GM10847 (cell line): ENCODE results near the gene RBM38.

ENCODE experiments used
- POLR2A ChIP-seq: IDR thresholded peaks from 2 replicates; pipeline ENCODE4 v1.6.1; 2011; ENCODE audit not compliant: insufficient read length; ENCODE audit errors: extremely low read depth

Gene RBM38

DNA sequence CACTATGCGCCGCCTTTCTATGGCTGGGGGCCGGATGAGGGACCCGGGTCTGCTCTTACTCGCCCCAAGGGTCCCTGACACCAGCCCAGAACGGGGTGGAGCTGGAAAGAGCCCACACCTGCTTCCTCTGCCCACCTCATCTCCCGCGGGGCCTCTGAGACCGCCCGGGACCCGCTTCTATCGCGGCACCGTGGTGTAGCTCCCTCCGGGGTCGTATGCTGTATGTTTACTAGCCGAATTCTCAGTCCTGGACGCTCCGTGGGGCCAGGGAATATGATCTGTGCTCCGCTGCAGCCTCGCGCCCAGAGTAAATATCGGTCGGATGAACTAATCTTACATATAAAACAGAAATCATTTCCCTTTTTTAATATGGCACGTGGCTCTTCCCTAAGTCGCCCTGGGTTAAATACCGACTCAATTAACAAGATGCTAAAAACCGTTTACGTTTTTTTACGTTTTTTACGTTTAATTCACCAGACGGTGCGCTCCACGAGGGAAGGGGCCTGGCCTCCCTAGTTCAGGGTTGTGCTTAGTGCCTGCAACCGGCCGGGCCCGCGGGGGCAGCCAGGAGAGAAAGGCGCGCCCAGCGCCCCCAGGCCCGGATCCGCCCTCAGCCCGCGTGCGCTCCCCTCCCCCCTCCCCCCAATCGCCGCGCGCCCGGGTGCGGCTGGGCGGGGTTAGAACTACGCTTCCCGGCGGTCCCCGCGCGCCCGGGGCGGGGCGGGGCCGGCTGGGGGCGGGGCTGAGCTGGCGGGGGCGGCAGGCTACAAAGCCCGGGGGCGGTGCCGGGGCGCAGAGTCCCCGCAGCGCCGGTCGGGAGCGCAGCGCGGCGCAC is at the start of gene RBM38:
Gene RBM38, plus strand, starts transcription at position 793 of the 835 bp plus-strand sequence. CDS start 186 bp downstream, outside the sequence.
- peak; percentile 75 for TF ChIP-seq POLR2A

DNA sequence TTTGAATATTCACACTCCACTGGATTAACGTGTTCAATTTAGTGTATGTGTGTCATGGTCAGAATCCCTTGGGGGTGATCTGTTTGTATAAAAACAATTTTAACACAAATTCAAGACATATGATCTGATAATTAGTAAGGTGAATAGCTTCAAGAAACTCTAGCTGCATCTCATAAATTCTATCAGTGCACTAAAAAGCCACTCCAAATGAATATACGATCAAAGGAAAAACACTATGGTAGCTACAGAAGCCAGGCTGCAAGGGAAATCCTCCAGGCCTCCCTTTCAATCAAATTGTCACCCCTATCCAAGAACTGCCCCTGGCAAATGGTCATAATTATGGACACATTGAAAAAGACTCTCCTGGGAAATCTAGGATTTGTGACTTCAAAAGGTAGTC is 49.5 kb upstream of the RBM38 start:
- TF ChIP-seq POLR2A: no peak

GRCh38 chr20:57342829-57343228 is 48.4 kb upstream of the RBM38 start:
- TF ChIP-seq POLR2A: no peak

- TF ChIP-seq POLR2A: no peak
Observed at GRCh38 chr20:57346477-57346876, 44.7 kb upstream of the RBM38 start.

- TF ChIP-seq POLR2A: no peak
Observed at GRCh38 chr20:57347393-57347792, 43.8 kb upstream of the RBM38 start.

DNA sequence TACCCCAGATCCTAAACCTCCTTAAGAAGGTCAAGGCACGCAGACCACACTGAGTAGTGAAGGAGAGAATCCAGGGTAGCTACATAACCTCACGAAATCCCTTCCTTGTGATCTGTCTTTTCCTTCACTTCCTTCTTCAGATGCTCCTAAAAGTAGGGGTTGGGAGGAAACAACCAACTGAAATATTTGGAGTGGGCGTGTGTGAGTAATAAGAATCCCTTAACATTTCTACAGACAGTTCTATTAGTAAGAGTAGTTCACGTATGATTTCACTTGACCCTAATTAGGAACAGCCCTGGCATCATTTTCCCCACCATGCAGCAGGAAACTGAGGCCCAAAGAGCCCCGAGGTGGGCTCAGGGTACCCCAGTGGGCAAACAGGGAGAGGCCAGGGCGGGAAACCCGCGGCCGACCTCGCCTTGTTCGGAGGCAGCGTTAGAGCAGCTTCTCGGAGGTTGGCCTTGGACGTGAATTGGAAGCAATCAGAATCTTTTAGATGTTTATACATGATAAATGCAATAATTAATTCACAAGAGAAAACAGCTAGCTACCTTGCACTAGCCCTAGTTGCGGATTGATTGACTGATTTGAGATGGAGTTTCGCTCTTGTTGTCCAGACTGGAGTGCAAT is 41.0 kb upstream of the RBM38 start:
- TF ChIP-seq POLR2A: no peak

GRCh38 chr20:57351042-57351783 is 40.0 kb upstream of the RBM38 start, which contains the start of gene RAE1:
Gene RAE1, plus strand, starts transcription at chr20:57351255. Its CDS starts 2,784 bp downstream, at chr20:57354039.
- peak; percentile 63 for TF ChIP-seq POLR2A

DNA sequence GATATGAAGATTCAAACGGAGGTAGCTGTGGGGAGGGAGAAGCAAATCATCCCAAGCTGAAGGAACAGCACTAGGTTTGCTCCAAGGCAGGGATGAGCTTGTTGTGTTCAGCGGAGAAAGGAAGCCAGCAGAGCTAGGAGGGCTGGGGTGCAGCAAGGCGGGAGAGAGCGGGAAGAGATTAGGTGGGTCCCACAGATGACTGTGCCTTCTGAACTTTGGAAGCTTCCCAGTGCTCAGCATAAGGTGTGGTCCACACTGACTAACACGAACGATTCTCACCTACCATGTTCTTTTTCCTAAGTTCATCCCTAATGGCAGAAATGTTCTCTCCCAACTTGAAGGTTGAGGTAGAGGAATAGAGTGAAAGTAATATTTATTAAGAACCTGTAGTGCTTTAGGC is 38.9 kb upstream of the RBM38 start:
- TF ChIP-seq POLR2A: no peak

- no peak for TF ChIP-seq POLR2A
Observed at GRCh38 chr20:57353351-57353750, 37.8 kb upstream of the RBM38 start.

GRCh38 chr20:57361517-57361916 is 29.7 kb upstream of the RBM38 start:
- TF ChIP-seq POLR2A: no peak

DNA sequence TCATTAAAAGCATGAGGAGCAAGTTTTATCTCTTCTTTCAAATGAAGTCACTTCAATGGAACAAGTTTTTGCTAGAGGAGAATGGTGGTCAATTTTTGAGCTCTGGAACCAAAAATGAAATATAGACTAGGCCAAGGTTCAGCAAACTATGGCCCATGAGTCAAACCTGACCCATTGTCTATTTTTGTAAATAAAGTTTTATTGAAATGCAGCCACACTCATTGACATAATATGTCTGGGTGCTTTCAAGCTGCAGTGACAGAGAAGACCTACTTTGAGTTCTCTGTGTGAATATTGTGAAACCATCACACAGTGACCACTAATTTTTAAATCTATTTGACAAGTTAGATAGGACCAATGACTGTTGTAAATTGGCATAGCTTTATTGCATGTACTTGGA is 26.7 kb upstream of the RBM38 start:
- no peak for TF ChIP-seq POLR2A

GRCh38 chr20:57369596-57369995 is 21.6 kb upstream of the RBM38 start:
- TF ChIP-seq POLR2A: no peak

GRCh38 chr20:57370316-57370715 is 20.9 kb upstream of the RBM38 start:
- no peak for TF ChIP-seq POLR2A

- no peak for TF ChIP-seq POLR2A
Observed at GRCh38 chr20:57371363-57371762, 19.8 kb upstream of the RBM38 start.

DNA sequence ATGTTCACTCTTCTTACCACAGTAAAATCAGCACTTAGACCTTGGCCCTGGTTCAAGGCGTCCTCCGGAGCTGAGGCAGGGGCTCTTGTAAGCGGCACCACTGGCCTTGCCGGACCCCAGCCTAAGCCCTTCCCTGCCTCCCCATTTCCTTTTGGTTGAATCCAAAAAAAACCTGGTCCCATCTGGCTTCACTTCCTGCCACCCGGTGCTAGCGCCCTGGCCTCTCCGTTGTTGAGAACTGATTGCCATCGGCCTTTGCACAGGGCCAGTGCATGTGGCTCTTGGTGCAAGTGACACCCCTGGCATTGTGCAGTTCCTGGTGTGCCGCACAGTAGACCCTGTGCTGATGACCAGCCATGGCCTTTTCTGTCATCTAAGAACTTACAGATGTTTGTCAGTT is 19.0 kb upstream of the RBM38 start:
- no peak for TF ChIP-seq POLR2A
